H1 (cell line): ENCODE data around the gene GAS7. TPM values are rescaled to one million over a fixed set of nuclear protein-coding genes. Genes with fewer than 3 reads are reported as not detected.

Experiments used
- CTCF ChIA-PET: fragments of 300-600 bp; sonication (Branson Sonifier 250); formaldehyde crosslinking; loops from one replicate; lab custom pipeline; 2021; ENCODE audit not compliant: partially characterized antibody; lab: Charles Lee
- POLR2A ChIA-PET: fragments of 300-600 bp; sonication (Branson Sonifier 250); formaldehyde crosslinking; loops from one replicate; lab custom pipeline; 2021; ENCODE audit warnings: inconsistent platforms; ENCODE audit not compliant: partially characterized antibody; lab: Charles Lee
- DNase-seq, 2 experiments: peaks; one replicate each; pipeline versions ENCODE4 v3.0.0 to v3.0.0-alpha.2; 2010 to 2022; ENCODE audit warnings: low spot score in 2 of 2, low read depth in 1 of 2, mixed read lengths in 1 of 2
- FAIRE-seq: peaks from 2 replicates; lab custom pipeline; 2011; peaks lifted over from hg19 to GRCh38; lab: Jason Lieb, UNC
- H2AFZ ChIP-seq: 2 replicates; pipeline ENCODE4 v1.8.1; 2012; ENCODE audit warnings: low read length, inconsistent platforms
- H2AK5ac ChIP-seq: 2 replicates; pipeline ENCODE4 v1.6.1; 2013; ENCODE audit warnings: low read depth, low read length
- H2BK120ac ChIP-seq: replicated peaks from 2 replicates; pipeline ENCODE3; 2013; ENCODE audit warnings: low read depth, low read length, inconsistent platforms
- H2BK12ac ChIP-seq: 2 replicates; pipeline ENCODE4 v1.6.1; 2013; ENCODE audit warnings: low read depth, low read length
- H2BK15ac ChIP-seq: 2 replicates; pipeline ENCODE4 v1.6.1; 2013; ENCODE audit warnings: low read length
- H2BK20ac ChIP-seq: 2 replicates; pipeline ENCODE4 v1.6.1; 2013; ENCODE audit warnings: low read length
- H2BK5ac ChIP-seq: 2 replicates; pipeline ENCODE4 v1.6.1; 2013; ENCODE audit warnings: low read depth, low read length
- H3K14ac ChIP-seq: 2 replicates; pipeline ENCODE4 v1.6.1; 2013; ENCODE audit warnings: inconsistent platforms; ENCODE audit not compliant: insufficient read length
- H3K18ac ChIP-seq: 2 replicates; pipeline ENCODE4 v1.6.1; 2013; ENCODE audit warnings: low read length; ENCODE audit errors: extremely low read depth
- H3K23ac ChIP-seq: 2 replicates; pipeline ENCODE4 v1.6.1; 2013; ENCODE audit warnings: inconsistent platforms; ENCODE audit not compliant: insufficient read length
- H3K23me2 ChIP-seq: 2 replicates; pipeline ENCODE4 v1.6.1; 2013; ENCODE audit warnings: low read depth, low read length
- H3K27ac ChIP-seq: 2 replicates; pipeline ENCODE4 v1.6.1; 2011; ENCODE audit warnings: low read depth, low read length, inconsistent platforms
- H3K27me3 ChIP-seq, 4 experiments: replicated peaks in 1 of 4; 1 replicate in 1 of 4; 2 replicates in 3 of 4; pipeline versions ENCODE4 v1.6.1 to v1.8.1; 2011 to 2013; ENCODE audit warnings: low read length in 3 of 4, mild to moderate bottlenecking in 3 of 4, inconsistent platforms in 2 of 4, mixed read lengths in 2 of 4, moderate library complexity in 1 of 4; ENCODE audit not compliant: control insufficient read depth in 3 of 4, insufficient read depth in 3 of 4; ENCODE audit errors: extremely low read depth in 1 of 4
- H3K36me3 ChIP-seq, 4 experiments: 2 replicates each; pipeline versions ENCODE4 v1.6.1 to v1.8.1; 2011 to 2013; ENCODE audit warnings: mild to moderate bottlenecking in 4 of 4, low read length in 3 of 4, moderate library complexity in 2 of 4, control low read depth in 1 of 4, inconsistent platforms in 1 of 4; ENCODE audit not compliant: insufficient read depth in 4 of 4, control insufficient read depth in 2 of 4
- H3K4ac ChIP-seq: replicated peaks from 2 replicates; pipeline ENCODE3; 2013; ENCODE audit warnings: low read length, low read depth, mixed read lengths, inconsistent platforms; ENCODE audit not compliant: insufficient read length
- H3K4me1 ChIP-seq, 4 experiments: replicated peaks in 1 of 4; 1 replicate in 1 of 4; 2 replicates in 3 of 4; pipeline versions ENCODE4 v1.6.1 to v1.8.1; 2011 to 2013; ENCODE audit warnings: low read length in 3 of 4, inconsistent platforms in 2 of 4, mixed read lengths in 1 of 4; ENCODE audit not compliant: insufficient read depth in 4 of 4, control insufficient read depth in 3 of 4
- H3K4me2 ChIP-seq, 2 experiments: 2 replicates each; pipeline versions ENCODE4 v1.6.1 to v1.8.1; 2011 to 2013; ENCODE audit warnings: low read depth in 2 of 2, low read length in 2 of 2, control low read depth in 1 of 2, inconsistent platforms in 1 of 2, mild to moderate bottlenecking in 1 of 2; ENCODE audit not compliant: insufficient read depth in 1 of 2
- H3K4me3 ChIP-seq, 4 experiments: fragments of 200-600, 300-600 bp in 1 of 4; sonication (generic), shearing (Covaris generic), sonication (Bioruptor Twin) in 1 of 4; 2 replicates each; pipeline versions ENCODE4 v1.5.1 to v1.8.1; 2011 to 2016; ENCODE audit warnings: low read length in 4 of 4, low read depth in 3 of 4, control low read depth in 2 of 4, inconsistent platforms in 2 of 4, mild to moderate bottlenecking in 2 of 4, mixed read lengths in 1 of 4, moderate library complexity in 1 of 4; ENCODE audit not compliant: insufficient read depth in 2 of 4; ENCODE audit errors: extremely low read depth in 1 of 4
- H3K56ac ChIP-seq: replicated peaks from 2 replicates; pipeline ENCODE3; 2013; ENCODE audit warnings: low read depth, mild to moderate bottlenecking, mixed read lengths, low read length, inconsistent platforms; ENCODE audit not compliant: insufficient read length
- H3K79me1 ChIP-seq: 2 replicates; pipeline ENCODE4 v1.6.1; 2013; ENCODE audit warnings: low read depth, low read length, control low read depth
- H3K79me2 ChIP-seq, 2 experiments: 2 replicates each; pipeline versions ENCODE4 v1.6.1 to v1.8.1; 2012 to 2013; ENCODE audit warnings: low read length in 2 of 2, mild to moderate bottlenecking in 2 of 2, inconsistent platforms in 1 of 2; ENCODE audit not compliant: insufficient read depth in 2 of 2, control insufficient read depth in 1 of 2
- H3K9ac ChIP-seq, 4 experiments: replicated peaks in 1 of 4; 1 replicate in 1 of 4; 2 replicates in 3 of 4; pipeline versions ENCODE4 v1.6.1 to v1.8.1; 2011 to 2013; ENCODE audit warnings: low read depth in 3 of 4, low read length in 3 of 4, control low read depth in 2 of 4, mild to moderate bottlenecking in 2 of 4, moderate library complexity in 2 of 4, inconsistent platforms in 1 of 4; ENCODE audit errors: extremely low read depth in 1 of 4
- H3K9me3 ChIP-seq, 2 experiments: 2 replicates each; pipeline versions ENCODE4 v1.6.1 to v1.8.1; 2012 to 2013; ENCODE audit warnings: mild to moderate bottlenecking in 2 of 2, moderate library complexity in 2 of 2, control low read depth in 1 of 2, inconsistent platforms in 1 of 2, low read depth in 1 of 2, low read length in 1 of 2, mixed read lengths in 1 of 2; ENCODE audit not compliant: insufficient read depth in 2 of 2
- H4K20me1 ChIP-seq, 2 experiments: replicated peaks in 1 of 2; 2 replicates each; pipeline versions ENCODE3 to v1.8.1; 2011 to 2013; ENCODE audit warnings: inconsistent platforms in 2 of 2, low read length in 2 of 2, mild to moderate bottlenecking in 1 of 2; ENCODE audit not compliant: insufficient read depth in 2 of 2, control insufficient read depth in 1 of 2
- H4K5ac ChIP-seq: 2 replicates; pipeline ENCODE4 v1.6.1; 2013; ENCODE audit warnings: low read length, low read depth, mixed read lengths, inconsistent platforms; ENCODE audit not compliant: insufficient read length
- H4K8ac ChIP-seq: 2 replicates; pipeline ENCODE4 v1.8.0; 2013; ENCODE audit warnings: mild to moderate bottlenecking, moderate library complexity, low read length, inconsistent platforms; ENCODE audit not compliant: insufficient read depth; ENCODE audit errors: extremely low read depth
- H4K91ac ChIP-seq: replicated peaks from 2 replicates; pipeline ENCODE3; 2013; ENCODE audit warnings: low read length, mixed read lengths, inconsistent platforms; ENCODE audit not compliant: insufficient read length
- ASH2L ChIP-seq: fragments of 200-600, 300-600 bp; sonication (generic); IDR thresholded peaks from one replicate; pipeline ENCODE4 v1.7.1; 2017; ENCODE audit warnings: low read length
- BACH1 ChIP-seq: IDR thresholded peaks from 2 replicates; pipeline ENCODE4 v1.6.1; 2012; ENCODE audit warnings: low read length, improper control_type of control experiment
- CBX5 ChIP-seq: fragments of 300-800, 300-1000 bp; sonication (generic); IDR thresholded peaks from 2 replicates; pipeline ENCODE4 v1.7.1; 2016; ENCODE audit warnings: antibody characterized with exemption, low read length, low read depth
- EGR1 ChIP-seq: IDR thresholded peaks from 2 replicates; pipeline ENCODE4 v1.6.1; 2011; ENCODE audit warnings: low read depth, low read length, borderline replicate concordance
- FOSL1 ChIP-seq: IDR thresholded peaks from 2 replicates; pipeline ENCODE4 v1.6.1; 2011; ENCODE audit warnings: mild to moderate bottlenecking, low read depth, low read length, moderate library complexity; ENCODE audit not compliant: insufficient read depth
- JUND ChIP-seq: IDR thresholded peaks from 2 replicates; pipeline ENCODE4 v1.6.1; 2011; ENCODE audit warnings: mild to moderate bottlenecking, improper control_type of control experiment, low read length
- KDM1A ChIP-seq: fragments of 200-600, 300-600 bp; sonication (generic); IDR thresholded peaks from 2 replicates; pipeline ENCODE4 v1.7.1; 2016; ENCODE audit warnings: mild to moderate bottlenecking, low read length, borderline replicate concordance
- KDM4A ChIP-seq: IDR thresholded peaks from one replicate; pipeline ENCODE4 v1.7.1; 2012; ENCODE audit warnings: low read depth, mild to moderate bottlenecking, moderate library complexity, low read length, inconsistent platforms; ENCODE audit not compliant: severe bottlenecking
- MAFK ChIP-seq: IDR thresholded peaks from 2 replicates; pipeline ENCODE4 v1.6.1; 2012; ENCODE audit warnings: low read depth, mild to moderate bottlenecking, improper control_type of control experiment, low read length
- SRF ChIP-seq: IDR thresholded peaks from 2 replicates; pipeline ENCODE4 v1.6.1; 2011; ENCODE audit warnings: mild to moderate bottlenecking, low read depth, low read length, moderate library complexity
- TBP ChIP-seq: IDR thresholded peaks from 2 replicates; pipeline ENCODE4 v1.6.1; 2011; ENCODE audit warnings: low read depth, low read length, improper control_type of control experiment
- WGBS, 2 experiments: shearing (Covaris generic) in 1 of 2; methylation state at CpG; one replicate each; pipeline versions ENCODE4 v1.1.6 to v1.1.7; 2013 to 2015; ENCODE audit warnings: low lambda C conversion rate in 2 of 2, mixed read lengths in 2 of 2, inconsistent platforms in 1 of 2, low coverage in 1 of 2, missing lambda C conversion rate in 1 of 2; ENCODE audit not compliant: insufficient replicate concordance in 2 of 2, insufficient coverage in 1 of 2, insufficient read length in 1 of 2; ENCODE audit errors: extremely low coverage in 1 of 2, missing lambda C conversion rate in 1 of 2; 5-methylcytosine and 5-hydroxymethylcytosine counted together
- polyA plus RNA-seq, 7 experiments: library from polyadenylated mRNA; depleted of rRNA in 3 of 7; stranded (reverse) in 5 of 7; unstranded in 2 of 7; fragments of >200 nt in 5 of 7; fragments of 200-250 nt in 2 of 7; gene quantifications; 1 replicate in 5 of 7; 2 replicates in 1 of 7; 4 replicates in 1 of 7; pipeline versions ENCODE4 v1.2.1 to v1.2.3, GENCODE V29; 2011 to 2013; ENCODE audit warnings: missing spikeins in 2 of 7, mixed read lengths in 2 of 7
- total RNA-seq: library from RNA; stranded (reverse); fragmentation: NEBNext Ultra II Directional; extraction: Animal tissue kit (Norgen Biotek cat#: 25700); gene quantifications from 2 replicates; pipeline ENCODE4 v1.2.1, GENCODE V29; 2021
- TF ChIP-seq, protein P1 (sequence below): IDR thresholded peaks from 2 replicates; pipeline ENCODE4 v1.6.1; 2011; ENCODE audit warnings: low read length, improper control_type of control experiment

The GAS7 gene
- total and polyA plus RNA-seq, 2 of the 8 experiments (the other 6 are each of a cell fraction or from before 2014, with no cell fraction given): 5.0 to 14.5 TPM

DNA sequence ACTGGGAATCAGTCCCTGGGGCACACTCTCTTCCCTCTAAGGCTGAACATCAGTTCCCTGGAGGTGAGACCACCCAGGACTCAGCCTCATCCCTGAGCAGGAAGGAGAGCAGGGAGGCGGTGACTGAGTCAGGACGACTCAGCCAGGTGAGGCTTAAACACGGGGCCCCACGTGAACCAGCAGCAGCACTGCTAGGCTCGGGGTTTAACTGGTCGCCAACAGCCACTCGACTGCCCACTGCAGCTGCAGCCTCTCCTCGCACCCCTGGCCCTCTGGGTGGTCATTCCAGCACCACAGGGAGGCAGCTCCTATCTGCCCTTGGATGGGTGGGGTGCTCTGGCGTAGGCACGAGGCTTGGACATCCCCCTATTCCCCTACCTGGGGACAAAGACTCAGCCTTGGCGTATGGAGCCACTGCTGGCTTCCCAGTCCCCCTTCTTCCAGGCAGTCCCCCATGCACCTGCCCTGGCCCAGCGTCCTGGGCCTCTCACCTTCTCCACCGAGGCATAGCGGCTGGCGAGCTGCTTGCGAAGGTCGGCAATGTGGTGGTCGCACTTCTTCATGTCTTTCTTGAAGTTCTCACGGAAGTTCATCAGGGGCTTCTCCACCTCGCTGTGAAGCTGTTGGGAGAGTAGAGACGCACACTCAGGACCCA lies 272.1 kb downstream of the GAS7 start:
- no peaks in the 10 kb centered on the region for H3K79me2 ChIP-seq
- H3K18ac ChIP-seq: no peak overlapping the region
- FAIRE-seq: no peak
- H2BK15ac ChIP-seq: no peak overlapping the region
- POLR2A ChIA-PET: interaction anchor here (1.2 kb wide), 1 partner anchor 33 kb away, joined by 3 read pairs; no protein-coding TSS in a partner anchor
- H3K56ac ChIP-seq: no peak overlapping the region
- no peak overlapping the region for H3K4ac ChIP-seq
- no peak overlapping the region for H2BK12ac ChIP-seq
- WGBS, 2 experiments: 91% methylated on average over 17 of the region's 21 CpGs; no CpG with 5 or more reads in 1 of the 2 experiments
- H3K4me2 ChIP-seq: no peak overlapping the region
- no peak overlapping the region for H4K91ac ChIP-seq
- H3K36me3 ChIP-seq: no peaks in the 10 kb centered on the region
- no peak overlapping the region for H2AFZ ChIP-seq
- CTCF ChIA-PET: interaction anchor here (0.7 to 8.4 kb wide), 18 partner anchors 8 to 690 kb away, joined by 3 to 130 read pairs (median 4); partner anchors contain the start of gene RCVRN
- H3K23me2 ChIP-seq: no peaks in the 10 kb centered on the region
- no peak overlapping the region for H2BK120ac ChIP-seq
- no peak overlapping the region for H3K14ac ChIP-seq
- no peak overlapping the region; the same call in none of the 2 replicates for H4K8ac ChIP-seq
- no peak overlapping the region for H2BK5ac ChIP-seq
- H4K5ac ChIP-seq: no peak overlapping the region
- no peak overlapping the region for H3K4me3 ChIP-seq
- H3K27me3 ChIP-seq: no peaks in the 10 kb centered on the region
- no peak overlapping the region for H2BK20ac ChIP-seq
- H4K20me1 ChIP-seq: no peaks in the 10 kb centered on the region
- H3K79me1 ChIP-seq: no peaks in the 10 kb centered on the region
- H3K9me3 ChIP-seq: no peaks in the 10 kb centered on the region
- H3K27ac ChIP-seq: no peak overlapping the region
- no peak for DNase-seq
- peaks cover 0 to 4% (median 0%) of the 10 kb centered on the region in 4 experiments; a peak in 1 of 7 replicates for H3K4me1 ChIP-seq
- no peak overlapping the region for H2AK5ac ChIP-seq
- H3K23ac ChIP-seq: no peak overlapping the region
- no peak overlapping the region for H3K9ac ChIP-seq
- TF ChIP-seq KDM1A (no peak), MAFK (no peak), BACH1 (no peak), KDM4A (no peak), CBX5 (no peak), SRF (no peak), ASH2L (no peak), TBP (no peak), FOSL1 (no peak), EGR1 (no peak), JUND (no peak)
- TF ChIP-seq, protein P1, sequence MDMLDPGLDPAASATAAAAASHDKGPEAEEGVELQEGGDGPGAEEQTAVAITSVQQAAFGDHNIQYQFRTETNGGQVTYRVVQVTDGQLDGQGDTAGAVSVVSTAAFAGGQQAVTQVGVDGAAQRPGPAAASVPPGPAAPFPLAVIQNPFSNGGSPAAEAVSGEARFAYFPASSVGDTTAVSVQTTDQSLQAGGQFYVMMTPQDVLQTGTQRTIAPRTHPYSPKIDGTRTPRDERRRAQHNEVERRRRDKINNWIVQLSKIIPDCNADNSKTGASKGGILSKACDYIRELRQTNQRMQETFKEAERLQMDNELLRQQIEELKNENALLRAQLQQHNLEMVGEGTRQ: no peak
